ENCODE data around the gene TBC1D2B.

TBC1D2B gene

GRCh38 chr15:78105476-78106241, 28.1 kb upstream of the TBC1D2B start:
- no peak for DNase-seq (ENCODE audit: low read depth in 1 of 2, low spot score in 1 of 2)
- Histone ChIP-seq H3K27me3 (ENCODE audit: insufficient read depth, poor library complexity, severe bottlenecking) (no peaks in the 10 kb centered on the region), H3K27ac (replicated peaks) (no peak overlapping the region), H3K4me3 (replicated peaks; ENCODE audit: insufficient read depth, low read length) (no peak overlapping the region)
- no peak for TF ChIP-seq CTCF (IDR thresholded peaks at IDR 0.05; ENCODE audit: insufficient read depth, low read length)
- TF ChIP-seq REST (IDR thresholded peaks at IDR 0.05; ENCODE audit: insufficient replicate concordance, low read depth): no peak
- no peak for TF ChIP-seq SPI1 (IDR thresholded peaks at IDR 0.05; ENCODE audit: borderline replicate concordance, low read depth)
- TF ChIP-seq POLR2AphosphoS5 (IDR thresholded peaks at IDR 0.05; ENCODE audit: low read depth): no peak

GRCh38 chr15:78104566-78105475, 27.3 kb upstream of the TBC1D2B start:
- no peaks in the 10 kb centered on the region for H3K27me3 ChIP-seq (ENCODE audit: insufficient read depth, poor library complexity, severe bottlenecking)
- no peak for DNase-seq (ENCODE audit: low read depth in 1 of 2, low spot score in 1 of 2)
- H3K4me3 ChIP-seq (replicated peaks; ENCODE audit: insufficient read depth, low read length): no peak overlapping the region
- TF ChIP-seq GABPA (IDR thresholded peaks at IDR 0.05; ENCODE audit: low read depth) (no peak), SPI1 (IDR thresholded peaks at IDR 0.05; ENCODE audit: borderline replicate concordance, low read depth) (no peak), REST (IDR thresholded peaks at IDR 0.05; ENCODE audit: insufficient replicate concordance, low read depth) (no peak), POLR2AphosphoS5 (IDR thresholded peaks at IDR 0.05; ENCODE audit: low read depth) (no peak), CTCF (IDR thresholded peaks at IDR 0.05; ENCODE audit: insufficient read depth, low read length) (no peak)
- H3K27ac ChIP-seq (replicated peaks): no peak overlapping the region

GRCh38 chr15:78104119-78104479, 26.6 kb upstream of the TBC1D2B start:
- Histone ChIP-seq H3K4me3 (replicated peaks; ENCODE audit: insufficient read depth, low read length) (no peak overlapping the region), H3K27ac (replicated peaks) (no peak overlapping the region), H3K27me3 (ENCODE audit: insufficient read depth, poor library complexity, severe bottlenecking) (no peaks in the 10 kb centered on the region)
- no peak for DNase-seq (ENCODE audit: low read depth in 1 of 2, low spot score in 1 of 2)
- no peak for TF ChIP-seq SPI1 (IDR thresholded peaks at IDR 0.05; ENCODE audit: borderline replicate concordance, low read depth)

- peak; percentile 52 to 83 for DNase-seq (ENCODE audit: low read depth in 1 of 2, low spot score in 1 of 2)
- H3K4me3 ChIP-seq (replicated peaks; ENCODE audit: insufficient read depth, low read length): no peak overlapping the region
- peak overlapping the region; percentile 41 for H3K27ac ChIP-seq (replicated peaks)
- TF ChIP-seq GABPA (IDR thresholded peaks at IDR 0.05; ENCODE audit: low read depth) (peak; percentile 55; the same call in 1 of the 2 replicates), CTCF (IDR thresholded peaks at IDR 0.05; ENCODE audit: insufficient read depth, low read length) (no peak), REST (IDR thresholded peaks at IDR 0.05; ENCODE audit: insufficient replicate concordance, low read depth) (no peak), POLR2AphosphoS5 (IDR thresholded peaks at IDR 0.05; ENCODE audit: low read depth) (peak; percentile 28; the same call in 1 of the 2 replicates), SPI1 (IDR thresholded peaks at IDR 0.05; ENCODE audit: borderline replicate concordance, low read depth) (peak; percentile 85)
- H3K27me3 ChIP-seq (ENCODE audit: insufficient read depth, poor library complexity, severe bottlenecking): no peaks in the 10 kb centered on the region
These were observed 26.1 kb upstream of the TBC1D2B start for GRCh38 chr15:78103406-78104118.

Measured in HL-60 (cell line).